ACHN (cell line): ENCODE data around the gene RAD51B.

Experiments used
- DNase-seq: peaks from one replicate; pipeline ENCODE4 v3.0.0-alpha.2; 2015
- in situ Hi-C: cut with HindIII; loops from 2 replicates; pipeline ENCODE4 v1.10.0; 2017; ENCODE audit warnings: low sequenced_read_pairs, low pct_ligation_motif_present, low pct_unique_long_range_greater_than_20kb

The RAD51B gene

GRCh38 chr14:67994531-67994930 lies 175.0 kb downstream of the RAD51B start:
- DNase-seq: no peak
- in situ Hi-C loops: no loop called here

DNA sequence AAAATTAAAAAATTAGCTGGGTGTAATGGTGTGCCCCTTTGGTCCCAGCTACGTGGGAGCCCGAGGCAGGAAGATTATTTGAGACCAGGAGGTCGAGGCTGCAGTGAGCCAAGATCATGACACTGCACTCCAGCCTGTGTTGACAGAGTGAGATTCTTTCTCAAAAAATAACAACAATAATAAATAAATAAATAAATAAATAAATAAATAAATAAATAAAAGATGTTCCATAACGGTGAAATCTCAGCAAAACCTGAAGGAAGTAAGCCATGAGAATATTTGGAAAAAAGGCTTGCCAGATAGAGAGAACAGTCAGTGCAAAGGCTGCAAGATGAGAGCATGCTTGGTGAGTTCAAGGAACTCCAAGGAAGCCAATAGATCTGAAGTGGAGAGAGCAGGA lies 176.7 kb downstream of the RAD51B start:
- in situ Hi-C loops: no loop called here
- DNase-seq: no peak

GRCh38 chr14:67998834-67999233 lies 179.3 kb downstream of the RAD51B start:
- in situ Hi-C loops: no loop called here
- no peak for DNase-seq

DNA sequence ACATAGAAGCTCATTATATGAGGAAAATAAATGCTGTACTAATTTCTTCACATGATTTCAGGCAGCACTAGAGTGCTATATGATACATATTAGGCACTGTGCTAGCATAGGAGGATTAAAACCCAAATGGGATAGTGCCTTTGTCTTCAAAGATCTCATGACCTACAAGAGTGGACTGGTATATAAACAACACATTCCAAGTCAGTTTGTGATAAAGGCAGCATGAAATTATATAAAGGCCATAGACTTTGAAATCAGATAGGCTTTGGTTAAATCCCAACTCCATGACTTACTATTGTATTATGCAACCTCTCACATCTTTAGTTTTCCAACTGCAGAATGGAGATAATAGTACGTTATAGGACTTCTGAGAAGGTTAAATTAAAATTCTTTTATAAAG lies 179.7 kb downstream of the RAD51B start:
- in situ Hi-C loops: no loop called here
- peak; percentile 25 for DNase-seq

GRCh38 chr14:67999705-68000384 lies 180.3 kb downstream of the RAD51B start:
- in situ Hi-C loops: no loop called here
- DNase-seq: peak; percentile 95

DNA sequence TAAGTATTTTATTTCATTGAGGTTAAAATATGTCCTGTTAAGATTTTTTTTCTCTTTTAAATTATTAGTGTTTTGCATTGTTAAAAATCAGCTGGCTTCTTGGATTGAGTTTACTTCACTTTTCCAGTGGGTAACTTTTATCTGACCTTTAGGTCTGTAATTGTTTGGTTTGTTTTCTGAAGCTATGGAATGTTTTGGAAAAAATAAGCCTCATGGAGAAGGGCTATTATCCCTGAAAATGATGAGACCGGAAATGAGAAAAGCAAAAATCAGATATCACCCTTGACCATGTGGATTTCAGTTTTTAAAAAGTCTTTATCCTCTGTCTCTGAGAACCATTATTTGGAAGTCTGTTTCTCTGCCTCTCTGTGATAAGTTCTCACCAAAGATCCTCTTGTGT lies 180.9 kb downstream of the RAD51B start:
- peak; percentile 28 for DNase-seq
- in situ Hi-C loops: no loop called here

DNA sequence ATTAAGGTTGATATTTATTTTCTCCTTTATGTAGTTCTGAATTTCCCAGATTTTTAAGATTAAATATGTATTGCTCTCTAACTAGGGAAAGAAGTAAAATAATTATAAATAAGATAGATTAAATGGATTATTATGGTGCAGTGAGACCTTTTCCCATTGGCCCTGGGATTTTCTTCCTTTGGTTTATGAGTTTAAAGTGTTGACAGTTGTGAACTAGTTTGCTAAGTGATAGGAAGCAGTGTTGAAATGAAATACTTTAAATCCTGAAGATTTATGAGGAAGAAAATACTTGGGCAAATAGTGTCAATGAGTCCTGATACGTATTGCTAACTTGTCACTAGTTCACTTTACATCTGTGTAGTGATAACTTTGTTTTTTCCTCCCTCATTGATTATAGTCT lies 188.9 kb downstream of the RAD51B start:
- in situ Hi-C loops: no loop called here
- no peak for DNase-seq

GRCh38 chr14:68011406-68012028 lies 191.9 kb downstream of the RAD51B start:
- no peak for DNase-seq
- in situ Hi-C loops: no loop called here

DNA sequence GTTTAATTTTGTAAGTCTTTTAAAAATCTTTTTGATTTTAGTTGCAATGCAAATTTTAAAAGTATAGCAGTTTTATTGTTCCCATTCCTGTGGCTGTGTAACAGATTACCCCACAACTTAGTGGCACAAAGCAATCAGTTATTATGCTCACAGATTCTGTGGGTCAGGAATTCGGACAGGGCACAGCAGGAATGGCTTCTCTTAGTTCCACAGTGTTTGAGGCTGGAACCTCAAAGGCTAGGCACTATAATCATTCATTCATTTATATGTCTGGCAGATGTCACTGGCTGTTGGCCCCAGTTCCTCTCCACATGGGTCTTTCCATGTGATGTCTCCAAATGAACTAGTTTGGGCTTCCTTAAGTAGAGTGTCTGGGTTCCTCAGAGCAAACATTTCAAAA lies 193.3 kb downstream of the RAD51B start:
- DNase-seq: no peak
- in situ Hi-C loops: no loop called here

DNA sequence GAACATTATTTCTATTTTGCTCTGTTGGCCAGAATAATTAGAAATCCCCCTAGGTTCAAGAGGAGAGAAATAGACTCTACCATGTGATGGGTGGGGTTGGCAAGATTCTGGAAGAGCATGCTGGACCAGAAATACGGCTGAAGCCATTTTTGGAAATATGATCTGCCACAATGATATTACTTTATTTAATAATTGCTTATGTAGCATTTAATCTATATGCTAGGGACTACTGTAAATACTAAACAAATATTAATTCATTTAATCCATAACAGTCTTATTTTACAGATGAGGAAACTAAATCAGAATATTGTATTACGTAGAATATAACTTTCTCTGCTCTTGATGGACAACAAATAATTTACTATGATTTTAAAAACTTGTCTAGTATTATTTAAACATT lies 193.7 kb downstream of the RAD51B start:
- DNase-seq: no peak
- in situ Hi-C loops: no loop called here

- in situ Hi-C loops: no loop called here
- DNase-seq: no peak
Measured at GRCh38 chr14:68014771-68015170, 195.2 kb downstream of the RAD51B start.

- in situ Hi-C loops: no loop called here
Measured at GRCh38 chr14:68015356-68016254, 196.0 kb downstream of the RAD51B start.

GRCh38 chr14:68016255-68016914 lies 196.8 kb downstream of the RAD51B start:
- in situ Hi-C loops: no loop called here
- DNase-seq: no peak

More at GRCh38 chr14:68015356-68016254, 196.0 kb downstream of the RAD51B start:
- no peak for DNase-seq

GRCh38 chr14:68018598-68018997 lies 199.0 kb downstream of the RAD51B start:
- in situ Hi-C loops: no loop called here
- DNase-seq: no peak

GRCh38 chr14:68020493-68020892 lies 200.9 kb downstream of the RAD51B start:
- no peak for DNase-seq

GRCh38 chr14:68020999-68021663 lies 201.6 kb downstream of the RAD51B start:
- in situ Hi-C loops: no loop called here
- DNase-seq: no peak

More at GRCh38 chr14:68020493-68020892, 200.9 kb downstream of the RAD51B start:
- in situ Hi-C loops: no loop called here

DNA sequence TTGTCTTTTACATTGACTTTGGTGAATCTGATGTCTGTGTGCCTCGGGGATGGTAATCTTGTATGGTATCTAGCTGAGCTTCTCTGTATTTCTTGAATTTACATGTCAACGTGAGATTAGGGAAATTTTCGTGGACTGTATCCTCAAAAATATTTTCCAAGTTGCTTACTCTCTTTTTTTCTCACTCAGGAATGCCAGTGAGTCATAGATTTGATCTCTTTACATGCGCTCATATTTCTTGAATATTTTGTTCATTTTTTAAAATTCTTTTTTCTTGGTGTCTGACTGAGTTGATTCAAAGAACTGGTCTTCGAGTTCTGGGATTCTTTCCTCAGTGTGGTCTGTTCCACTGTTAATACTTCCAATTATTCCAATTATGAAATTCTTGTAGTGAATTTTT lies 207.7 kb downstream of the RAD51B start:
- DNase-seq: no peak
- in situ Hi-C loops: no loop called here

DNA sequence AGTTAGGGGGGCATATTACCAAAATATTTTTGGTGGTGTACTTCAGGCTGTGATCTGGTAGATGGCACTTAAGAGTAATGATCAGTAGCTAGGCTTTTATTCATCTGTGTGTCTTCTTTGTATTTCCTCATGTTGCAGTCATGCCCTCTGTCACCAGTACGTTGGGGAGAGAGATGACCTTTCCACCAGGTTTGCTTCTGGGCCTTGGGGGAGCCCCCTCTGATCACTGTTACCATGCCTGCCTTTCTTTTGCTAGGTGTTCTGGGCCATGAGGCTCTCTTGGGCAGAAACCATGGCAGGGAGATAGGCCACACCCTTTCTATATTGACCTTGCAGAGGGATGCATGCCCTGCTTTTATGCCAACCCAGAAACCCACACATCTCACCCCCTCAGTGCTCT lies 208.5 kb downstream of the RAD51B start:
- DNase-seq: no peak
- in situ Hi-C loops: no loop called here
